Neural cell (in vitro differentiated cells): Measurements from ENCODE around the gene EYS. TPM values are rescaled to one million over a fixed set of nuclear protein-coding genes. Genes with fewer than 3 reads are reported as not detected.

ENCODE experiments used
- H2AFZ ChIP-seq: fragments of 200-600, 300-800 bp; sonication (generic), shearing (Covaris generic); 2 replicates; pipeline ENCODE4 v1.6.0; 2014; ENCODE audit warnings: low read depth, mild to moderate bottlenecking, antibody characterized with exemption, low read length, moderate library complexity
- H3F3A ChIP-seq: fragments of 200-600 bp; shearing (Covaris generic); 2 replicates; pipeline ENCODE4 v1.6.1; 2016; ENCODE audit warnings: mild to moderate bottlenecking, moderate library complexity, mixed read lengths, antibody characterized with exemption, low read length; ENCODE audit not compliant: insufficient read depth, poor library complexity, severe bottlenecking
- H3K27ac ChIP-seq: fragments of 200-600, 300-800 bp; sonication (generic), shearing (Covaris generic); 2 replicates; pipeline ENCODE4 v1.5.1; 2014; ENCODE audit warnings: mild to moderate bottlenecking, low read length, moderate library complexity
- H3K27me3 ChIP-seq: fragments of 300-800, 200-600 bp; sonication (generic), shearing (Covaris generic); 2 replicates; pipeline ENCODE4 v1.6.0; 2014; ENCODE audit warnings: mild to moderate bottlenecking, low read depth, low read length, moderate library complexity; ENCODE audit not compliant: insufficient read depth
- H3K36me3 ChIP-seq: fragments of 300-800, 200-600 bp; sonication (generic), shearing (Covaris generic); 2 replicates; pipeline ENCODE4 v1.5.1; 2014; ENCODE audit warnings: mild to moderate bottlenecking, antibody characterized with exemption, low read length, moderate library complexity; ENCODE audit not compliant: insufficient read depth
- H3K4me2 ChIP-seq: fragments of 300-800, 200-600 bp; sonication (generic), shearing (Covaris generic); 2 replicates; pipeline ENCODE4 v1.6.0; 2014; ENCODE audit warnings: mild to moderate bottlenecking, low read length
- H3K4me3 ChIP-seq: fragments of 300-800, 200-600 bp; sonication (generic), shearing (Covaris generic); 2 replicates; pipeline ENCODE4 v1.5.1; 2014; ENCODE audit warnings: mild to moderate bottlenecking, low read length, moderate library complexity
- H3K79me2 ChIP-seq: fragments of 200-600 bp; shearing (Covaris generic); replicated peaks from 2 replicates; pipeline ENCODE4 v1.6.0; 2014; ENCODE audit warnings: mild to moderate bottlenecking, low read length, moderate library complexity; ENCODE audit not compliant: insufficient read depth
- H3K9ac ChIP-seq: fragments of 300-800, 200-600 bp; sonication (generic), shearing (Covaris generic); 2 replicates; pipeline ENCODE4 v1.6.1; 2016; ENCODE audit warnings: mild to moderate bottlenecking, low read length, mixed read lengths
- H3K9me2 ChIP-seq: fragments of 200-600 bp; shearing (Covaris generic); 2 replicates; pipeline ENCODE4 v1.6.1; 2016; ENCODE audit warnings: mild to moderate bottlenecking, low read length, mixed read lengths; ENCODE audit not compliant: insufficient read depth
- H3K9me3 ChIP-seq: fragments of 200-600, 300-800 bp; sonication (generic), shearing (Covaris generic); 2 replicates; pipeline ENCODE4 v1.6.1; 2016; ENCODE audit warnings: mild to moderate bottlenecking, mixed run types, low read length, moderate library complexity, mixed read lengths
- H4K20me1 ChIP-seq: fragments of 200-600 bp; shearing (Covaris generic); 2 replicates; pipeline ENCODE4 v1.6.1; 2016; ENCODE audit warnings: mild to moderate bottlenecking, mixed run types; ENCODE audit not compliant: insufficient read depth
- CTCF ChIP-seq: fragments of 450-650 bp; IDR thresholded peaks from 2 replicates; pipeline ENCODE4 v1.5.1; 2014; ENCODE audit warnings: antibody characterized with exemption, mild to moderate bottlenecking, moderate library complexity; ENCODE audit not compliant: poor library complexity, severe bottlenecking
- EP300 ChIP-seq: fragments of 450-650 bp; conservative IDR thresholded peaks from 2 replicates; pipeline ENCODE4 v1.6.1; 2014; ENCODE audit warnings: antibody characterized with exemption, mild to moderate bottlenecking, moderate library complexity; ENCODE audit not compliant: poor library complexity, severe bottlenecking
- EZH2 ChIP-seq: fragments of 200-600, 300-800 bp; shearing (Covaris generic), sonication (generic); IDR thresholded peaks from 2 replicates; pipeline ENCODE4 v1.6.1; 2014; ENCODE audit warnings: antibody characterized with exemption, low read length, borderline replicate concordance, mild to moderate bottlenecking; ENCODE audit not compliant: insufficient read depth, poor library complexity, severe bottlenecking
- MXI1 ChIP-seq: fragments of 450-650 bp; conservative IDR thresholded peaks from 2 replicates; pipeline ENCODE4 v1.6.1; 2014; ENCODE audit warnings: antibody characterized with exemption, mild to moderate bottlenecking; ENCODE audit not compliant: poor library complexity, severe bottlenecking
- POLR2AphosphoS5 ChIP-seq: IDR thresholded peaks from 2 replicates; pipeline ENCODE4 v1.6.1; 2012
- RAD21 ChIP-seq: fragments of 450-650 bp; conservative IDR thresholded peaks from 2 replicates; pipeline ENCODE4 v1.6.1; 2014; ENCODE audit warnings: antibody characterized with exemption, mild to moderate bottlenecking, moderate library complexity
- SMC3 ChIP-seq: fragments of 450-650 bp; conservative IDR thresholded peaks from 2 replicates; pipeline ENCODE4 v1.6.1; 2014; ENCODE audit warnings: antibody characterized with exemption, mild to moderate bottlenecking, moderate library complexity; ENCODE audit not compliant: poor library complexity
- TAF1 ChIP-seq: IDR thresholded peaks from 2 replicates; pipeline ENCODE4 v1.6.1; 2012; ENCODE audit warnings: low read depth
- polyA plus RNA-seq: library from polyadenylated mRNA; depleted of rRNA; stranded (reverse); fragments of >200 nt; gene quantifications from 2 replicates; pipeline ENCODE4 v1.2.3, GENCODE V29; 2014
- TF ChIP-seq, protein P1 (sequence below): IDR thresholded peaks from 2 replicates; pipeline ENCODE4 v1.6.1; 2012; ENCODE audit warnings: borderline replicate concordance

Gene EYS
- polyA plus RNA-seq, 1 donor from 2014 or later: 0.38 TPM

GRCh38 chr6:65709099-65709830 is 2.2 kb upstream of the EYS start:
- Histone ChIP-seq H3K9me2 (no peaks in the 10 kb centered on the region), H3F3A (peaks cover 4% of the 10 kb centered on the region), H4K20me1 (no peaks in the 10 kb centered on the region), H3K79me2 (no peaks in the 10 kb centered on the region), H3K27ac (no peak overlapping the region), H3K4me2 (no peak overlapping the region), H3K9ac (no peak overlapping the region), H3K36me3 (no peaks in the 10 kb centered on the region), H3K9me3 (no peaks in the 10 kb centered on the region), H3K27me3 (no peaks in the 10 kb centered on the region), H2AFZ (no peak overlapping the region), H3K4me3 (no peak overlapping the region)
- TF ChIP-seq EZH2 (no peak), CTCF (no peak), TAF1 (no peak), EP300 (no peak), MXI1 (no peak), SMC3 (no peak), RAD21 (no peak), POLR2AphosphoS5 (no peak)
- TF ChIP-seq, protein P1, sequence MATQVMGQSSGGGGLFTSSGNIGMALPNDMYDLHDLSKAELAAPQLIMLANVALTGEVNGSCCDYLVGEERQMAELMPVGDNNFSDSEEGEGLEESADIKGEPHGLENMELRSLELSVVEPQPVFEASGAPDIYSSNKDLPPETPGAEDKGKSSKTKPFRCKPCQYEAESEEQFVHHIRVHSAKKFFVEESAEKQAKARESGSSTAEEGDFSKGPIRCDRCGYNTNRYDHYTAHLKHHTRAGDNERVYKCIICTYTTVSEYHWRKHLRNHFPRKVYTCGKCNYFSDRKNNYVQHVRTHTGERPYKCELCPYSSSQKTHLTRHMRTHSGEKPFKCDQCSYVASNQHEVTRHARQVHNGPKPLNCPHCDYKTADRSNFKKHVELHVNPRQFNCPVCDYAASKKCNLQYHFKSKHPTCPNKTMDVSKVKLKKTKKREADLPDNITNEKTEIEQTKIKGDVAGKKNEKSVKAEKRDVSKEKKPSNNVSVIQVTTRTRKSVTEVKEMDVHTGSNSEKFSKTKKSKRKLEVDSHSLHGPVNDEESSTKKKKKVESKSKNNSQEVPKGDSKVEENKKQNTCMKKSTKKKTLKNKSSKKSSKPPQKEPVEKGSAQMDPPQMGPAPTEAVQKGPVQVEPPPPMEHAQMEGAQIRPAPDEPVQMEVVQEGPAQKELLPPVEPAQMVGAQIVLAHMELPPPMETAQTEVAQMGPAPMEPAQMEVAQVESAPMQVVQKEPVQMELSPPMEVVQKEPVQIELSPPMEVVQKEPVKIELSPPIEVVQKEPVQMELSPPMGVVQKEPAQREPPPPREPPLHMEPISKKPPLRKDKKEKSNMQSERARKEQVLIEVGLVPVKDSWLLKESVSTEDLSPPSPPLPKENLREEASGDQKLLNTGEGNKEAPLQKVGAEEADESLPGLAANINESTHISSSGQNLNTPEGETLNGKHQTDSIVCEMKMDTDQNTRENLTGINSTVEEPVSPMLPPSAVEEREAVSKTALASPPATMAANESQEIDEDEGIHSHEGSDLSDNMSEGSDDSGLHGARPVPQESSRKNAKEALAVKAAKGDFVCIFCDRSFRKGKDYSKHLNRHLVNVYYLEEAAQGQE: no peak

DNA sequence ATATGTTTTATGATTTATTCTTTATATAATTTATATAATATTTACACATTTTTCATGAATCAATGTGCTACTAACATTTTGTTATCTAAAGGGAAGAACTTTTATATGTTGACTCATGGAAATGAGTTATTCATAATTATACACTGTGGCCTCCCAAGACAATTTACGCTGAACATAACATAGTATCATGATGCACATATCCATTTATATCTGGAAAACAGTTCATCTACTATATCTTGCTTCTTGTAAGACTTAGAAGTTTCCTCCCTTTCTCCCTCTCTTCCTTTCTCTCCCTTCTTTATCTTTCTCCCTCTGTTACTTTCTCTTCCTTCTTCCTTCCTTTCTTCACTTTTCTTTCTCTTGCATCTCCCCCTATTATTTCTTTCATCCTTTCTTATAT is 1.1 kb upstream of the EYS start:
- TF ChIP-seq TAF1: no peak
- TF ChIP-seq, protein P1: no peak
- TF ChIP-seq RAD21: no peak
- no peak for TF ChIP-seq SMC3
- Histone ChIP-seq H3K79me2 (no peaks in the 10 kb centered on the region), H2AFZ (no peak overlapping the region), H3K36me3 (no peaks in the 10 kb centered on the region), H4K20me1 (no peaks in the 10 kb centered on the region), H3K9ac (no peak overlapping the region), H3K4me3 (no peak overlapping the region), H3K9me3 (no peaks in the 10 kb centered on the region), H3K27me3 (no peaks in the 10 kb centered on the region), H3K27ac (peak overlapping the region; percentile 78), H3K4me2 (no peak overlapping the region), H3K9me2 (no peaks in the 10 kb centered on the region), H3F3A (peaks cover 4% of the 10 kb centered on the region)
